PFSK-1 (cell line): ENCODE results near the gene SHF.

Experiments
- POLR2AphosphoS5 ChIP-seq: IDR thresholded peaks from 2 replicates; pipeline ENCODE4 v1.6.1; 2012; ENCODE audit warnings: low read depth, mild to moderate bottlenecking, control low read depth, low read length, moderate library complexity
- TAF1 ChIP-seq: IDR thresholded peaks from 2 replicates; pipeline ENCODE4 v1.6.1; 2012; ENCODE audit warnings: low read length, control low read depth, borderline replicate concordance; ENCODE audit not compliant: insufficient read depth
- TF ChIP-seq, protein P1 (sequence below), 2 experiments: IDR thresholded peaks; 2 replicates each; pipeline versions ENCODE4 v1.6.1 to v1.8.0; 2011 to 2012; ENCODE audit warnings: low read depth in 2 of 2, low read length in 2 of 2, control low read depth in 1 of 2, inconsistent platforms in 1 of 2, mild to moderate bottlenecking in 1 of 2, moderate library complexity in 1 of 2; ENCODE audit not compliant: insufficient read depth in 1 of 2

DNA sequence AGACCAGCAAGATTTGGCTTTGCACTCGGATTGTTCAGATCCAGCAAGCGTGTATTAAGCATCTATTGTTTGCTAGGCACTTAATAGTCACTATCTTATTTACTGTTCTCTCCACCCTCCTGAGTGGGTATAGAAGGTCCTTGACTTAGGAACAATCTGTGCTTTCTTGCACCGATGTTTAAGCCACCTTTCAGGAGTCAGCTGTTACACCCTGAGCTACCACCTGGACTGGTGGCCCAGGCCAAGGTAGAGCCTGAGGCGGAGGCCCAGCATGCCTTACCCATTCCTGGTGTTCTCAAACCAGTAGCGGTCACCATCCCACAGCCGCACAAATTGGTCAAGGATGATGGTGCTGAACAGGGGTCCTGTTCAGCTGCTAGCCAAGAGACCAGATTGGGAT is 48.0 kb downstream of the SHF start:
- TF ChIP-seq TAF1, result no peak
- TF ChIP-seq, protein P1, sequence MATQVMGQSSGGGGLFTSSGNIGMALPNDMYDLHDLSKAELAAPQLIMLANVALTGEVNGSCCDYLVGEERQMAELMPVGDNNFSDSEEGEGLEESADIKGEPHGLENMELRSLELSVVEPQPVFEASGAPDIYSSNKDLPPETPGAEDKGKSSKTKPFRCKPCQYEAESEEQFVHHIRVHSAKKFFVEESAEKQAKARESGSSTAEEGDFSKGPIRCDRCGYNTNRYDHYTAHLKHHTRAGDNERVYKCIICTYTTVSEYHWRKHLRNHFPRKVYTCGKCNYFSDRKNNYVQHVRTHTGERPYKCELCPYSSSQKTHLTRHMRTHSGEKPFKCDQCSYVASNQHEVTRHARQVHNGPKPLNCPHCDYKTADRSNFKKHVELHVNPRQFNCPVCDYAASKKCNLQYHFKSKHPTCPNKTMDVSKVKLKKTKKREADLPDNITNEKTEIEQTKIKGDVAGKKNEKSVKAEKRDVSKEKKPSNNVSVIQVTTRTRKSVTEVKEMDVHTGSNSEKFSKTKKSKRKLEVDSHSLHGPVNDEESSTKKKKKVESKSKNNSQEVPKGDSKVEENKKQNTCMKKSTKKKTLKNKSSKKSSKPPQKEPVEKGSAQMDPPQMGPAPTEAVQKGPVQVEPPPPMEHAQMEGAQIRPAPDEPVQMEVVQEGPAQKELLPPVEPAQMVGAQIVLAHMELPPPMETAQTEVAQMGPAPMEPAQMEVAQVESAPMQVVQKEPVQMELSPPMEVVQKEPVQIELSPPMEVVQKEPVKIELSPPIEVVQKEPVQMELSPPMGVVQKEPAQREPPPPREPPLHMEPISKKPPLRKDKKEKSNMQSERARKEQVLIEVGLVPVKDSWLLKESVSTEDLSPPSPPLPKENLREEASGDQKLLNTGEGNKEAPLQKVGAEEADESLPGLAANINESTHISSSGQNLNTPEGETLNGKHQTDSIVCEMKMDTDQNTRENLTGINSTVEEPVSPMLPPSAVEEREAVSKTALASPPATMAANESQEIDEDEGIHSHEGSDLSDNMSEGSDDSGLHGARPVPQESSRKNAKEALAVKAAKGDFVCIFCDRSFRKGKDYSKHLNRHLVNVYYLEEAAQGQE (IDR thresholded peaks at IDR 0.05; ENCODE audit: insufficient read depth in 1 of 2, low read depth in 2 of 2, low read length in 2 of 2), result no peak
- no peak for TF ChIP-seq POLR2AphosphoS5
